ENCODE results near the gene PBX4.

Gene PBX4

GRCh38 chr19:19597809-19598306 lies 20.6 kb downstream of the PBX4 start:
- TF ChIP-seq CTCF (IDR thresholded peaks at IDR 0.05; ENCODE audit: borderline replicate concordance, insufficient read depth, low read depth, low read length), result no peak
- H3K4me3 ChIP-seq (ENCODE audit: low read depth, low read length), result no peak overlapping the region

DNA sequence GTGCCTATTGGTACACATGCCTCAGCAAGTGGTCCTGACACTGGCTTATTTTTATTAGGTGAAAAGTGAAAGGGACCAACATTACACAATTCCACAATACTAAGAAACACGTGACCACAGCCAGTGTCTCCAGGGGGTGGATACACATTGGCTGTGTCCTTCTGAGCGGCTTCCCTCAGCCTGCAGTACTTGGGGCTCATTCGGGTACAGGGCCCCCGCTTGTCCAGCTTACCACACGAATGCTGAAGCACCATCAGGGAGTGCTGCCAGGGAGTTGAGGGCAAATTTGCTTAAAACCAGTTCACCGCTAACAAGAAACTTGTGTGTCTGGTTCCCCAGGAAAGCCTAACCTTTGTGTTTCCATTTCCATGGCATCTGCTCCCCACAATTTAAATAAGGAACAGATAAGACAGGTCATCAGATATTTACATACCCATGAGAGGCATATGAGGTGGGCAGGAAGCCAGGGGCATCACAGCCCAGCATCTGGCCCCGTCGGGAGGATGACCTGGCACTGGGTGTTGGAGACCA lies 23.3 kb downstream of the PBX4 start:
- no peak for TF ChIP-seq CTCF (IDR thresholded peaks at IDR 0.05; ENCODE audit: borderline replicate concordance, insufficient read depth, low read depth, low read length)
- H3K4me3 ChIP-seq (ENCODE audit: low read depth, low read length), result no peak overlapping the region

- H3K4me3 ChIP-seq (ENCODE audit: low read depth, low read length), result no peak overlapping the region
- TF ChIP-seq CTCF (IDR thresholded peaks at IDR 0.05; ENCODE audit: borderline replicate concordance, insufficient read depth, low read depth, low read length), result no peak
Measured at GRCh38 chr19:19594381-19594780, 24.1 kb downstream of the PBX4 start.

DNA sequence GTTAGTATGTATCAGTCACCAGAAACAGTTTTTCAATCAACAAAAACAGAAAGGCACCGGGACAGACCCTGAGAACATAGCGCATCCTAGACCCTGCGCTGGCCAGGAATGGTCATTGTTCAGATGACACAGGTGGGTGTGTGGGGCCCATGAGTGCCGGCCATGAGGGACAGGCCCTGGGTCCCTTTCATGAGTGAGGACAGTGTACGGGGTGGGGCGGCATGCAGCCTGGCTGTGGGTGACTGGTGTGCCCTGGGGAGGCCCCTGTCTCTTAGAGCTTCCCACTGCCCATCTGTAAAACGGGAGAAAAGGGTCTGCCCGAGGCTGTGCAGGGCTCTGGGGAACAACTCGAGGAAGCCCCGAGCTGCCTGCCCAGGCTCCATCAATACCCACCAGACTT lies 25.8 kb downstream of the PBX4 start:
- H3K4me3 ChIP-seq (ENCODE audit: low read depth, low read length), result no peak overlapping the region
- no peak for TF ChIP-seq CTCF (IDR thresholded peaks at IDR 0.05; ENCODE audit: borderline replicate concordance, insufficient read depth, low read depth, low read length)

GRCh38 chr19:19591133-19591825 lies 27.2 kb downstream of the PBX4 start:
- no peak for TF ChIP-seq CTCF (IDR thresholded peaks at IDR 0.05; ENCODE audit: borderline replicate concordance, insufficient read depth, low read depth, low read length)
- H3K4me3 ChIP-seq (ENCODE audit: low read depth, low read length), result no peak overlapping the region

GRCh38 chr19:19588546-19588945 lies 29.9 kb downstream of the PBX4 start:
- H3K4me3 ChIP-seq (ENCODE audit: low read depth, low read length), result no peak overlapping the region
- TF ChIP-seq CTCF (IDR thresholded peaks at IDR 0.05; ENCODE audit: borderline replicate concordance, insufficient read depth, low read depth, low read length), result no peak

- no peak for TF ChIP-seq CTCF (IDR thresholded peaks at IDR 0.05; ENCODE audit: borderline replicate concordance, insufficient read depth, low read depth, low read length)
- no peak overlapping the region for H3K4me3 ChIP-seq (ENCODE audit: low read depth, low read length)
Measured at GRCh38 chr19:19587771-19588170, 30.7 kb downstream of the PBX4 start.
